Kidney (tissue), 14 donors: ENCODE measurements around the gene JPH3. TPM values are rescaled to one million over a fixed set of nuclear protein-coding genes. Genes with fewer than 3 reads are reported as not detected.
"Not testable (repeated sequence)": the region's sequence is repeated elsewhere in the genome, so short reads cannot be mapped to it uniquely, and the experiment has no call there.

Experiments used
- DNase-seq, 5 donors: peaks; one replicate each; pipeline ENCODE4 v3.0.0-alpha.2; 2013 to 2020
- FAIRE-seq: peaks from 2 replicates; lab custom pipeline; 2012; peaks lifted over from hg19 to GRCh38; lab: Jason Lieb, UNC
- H3K27ac ChIP-seq, 2 donors: one replicate each; pipeline ENCODE4 v1.7.0; 2013; ENCODE audit warnings: low read depth in 2 of 2, low read length in 2 of 2, inconsistent platforms in 1 of 2
- H3K27me3 ChIP-seq: one replicate; pipeline ENCODE4 v1.7.1; 2013; ENCODE audit warnings: low read length, inconsistent platforms; ENCODE audit not compliant: control insufficient read depth, insufficient read depth
- H3K36me3 ChIP-seq, 3 donors: one replicate each; pipeline versions ENCODE4 v1.7.0 to v1.7.1; 2013; ENCODE audit warnings: low read length in 3 of 3, control low read depth in 1 of 3, inconsistent platforms in 1 of 3; ENCODE audit not compliant: insufficient read depth in 3 of 3, control insufficient read depth in 2 of 3
- H3K4me1 ChIP-seq, 3 donors: one replicate each; pipeline versions ENCODE4 v1.7.0 to v1.7.1; 2013; ENCODE audit warnings: low read length in 3 of 3, inconsistent platforms in 1 of 3, low read depth in 1 of 3; ENCODE audit not compliant: control insufficient read depth in 2 of 3, insufficient read depth in 2 of 3
- H3K4me3 ChIP-seq, 3 donors: one replicate each; pipeline versions ENCODE4 v1.7.0 to v1.8.1; 2013; ENCODE audit warnings: low read length in 3 of 3, control low read depth in 1 of 3, inconsistent platforms in 1 of 3
- H3K9ac ChIP-seq, 3 donors: one replicate each; pipeline versions ENCODE4 v1.7.0 to v1.7.1; 2013; ENCODE audit warnings: low read length in 3 of 3, control low read depth in 1 of 3, inconsistent platforms in 1 of 3
- H3K9me3 ChIP-seq, 3 donors: one replicate each; pipeline versions ENCODE4 v1.7.0 to v1.7.1; 2013; ENCODE audit warnings: low read length in 3 of 3, control low read depth in 1 of 3, inconsistent platforms in 1 of 3; ENCODE audit not compliant: control insufficient read depth in 2 of 3, insufficient read depth in 1 of 3
- CTCF ChIP-seq: IDR thresholded peaks from 3 replicates; pipeline ENCODE4 v1.5.1; 2012; ENCODE audit warnings: mild to moderate bottlenecking, moderate library complexity, borderline replicate concordance; ENCODE audit not compliant: insufficient read depth; ENCODE audit errors: extremely low read depth
- intact Hi-C: fragments of 100-400 bp; cut with DNase I; formaldehyde crosslinking; loops from one replicate; pipeline ENCODE4 v1.11.1; 2022
- polyA plus RNA-seq: library from polyadenylated mRNA; stranded (reverse); fragments of 350-450 nt; fragmentation: Illumina TruSeq; extraction: RNeasy Lipid Tissue Mini Kit (QIAGEN cat#74804); gene quantifications from one replicate; pipeline ENCODE4 v1.2.3, GENCODE V29; 2014; ENCODE audit warnings: low read depth, low replicate concordance; ENCODE audit not compliant: insufficient read depth
- total RNA-seq: library from RNA; stranded (reverse); fragmentation: NEBNext Ultra II Directional; extraction: Animal tissue kit (Norgen Biotek cat#: 25700); gene quantifications from one replicate; pipeline ENCODE4 v1.2.1, GENCODE V29; 2021
- donor health status: control.
- donor health status: control.
- donor health status: control.
- donor health status: control.
- donor health status: control.
- donor health status: DM: yes; HTN: yes; CAD: no.
- donor health status: Normal renal cell carcinoma (clear cell type).

The JPH3 gene
- total and polyA plus RNA-seq, 2 donors from 2014 or later: 0.69 TPM; not detected in 1

- intact Hi-C loops: no loop called here
- H3K27ac ChIP-seq: no peak overlapping the region
- no peaks in the 10 kb centered on the region for H3K4me1 ChIP-seq
- no peak overlapping the region for H3K4me3 ChIP-seq
- no peak for DNase-seq
- FAIRE-seq: no peak
- H3K27me3 ChIP-seq: no peaks in the 10 kb centered on the region
- H3K9me3 ChIP-seq: no peaks in the 10 kb centered on the region
- TF ChIP-seq CTCF: no peak
- H3K9ac ChIP-seq: no peak overlapping the region
- H3K36me3 ChIP-seq: peaks cover 0 to 15% (median 8%) of the 10 kb centered on the region in 3 donors
Measured at GRCh38 chr16:87715658-87716057, 113.3 kb downstream of the JPH3 start.

GRCh38 chr16:87718831-87719230, 116.5 kb downstream of the JPH3 start:
- H3K27ac ChIP-seq, H3K4me1 ChIP-seq, intact Hi-C loops, H3K27me3 ChIP-seq, DNase-seq, FAIRE-seq, H3K4me3 ChIP-seq, H3K9ac ChIP-seq, H3K9me3 ChIP-seq: not testable (repeated sequence)
- H3K36me3 ChIP-seq: peaks cover 0 to 14% (median 11%) of the 10 kb centered on the region in 3 donors

GRCh38 chr16:87720446-87720845, 118.1 kb downstream of the JPH3 start:
- Histone ChIP-seq H3K9ac (no peak overlapping the region), H3K4me3 (no peak overlapping the region), H3K36me3 (peaks cover 0 to 18% (median 11%) of the 10 kb centered on the region in 3 donors), H3K27ac (no peak overlapping the region), H3K27me3 (no peaks in the 10 kb centered on the region), H3K9me3 (no peaks in the 10 kb centered on the region), H3K4me1 (peaks cover 0 to 3% (median 0%) of the 10 kb centered on the region in 3 donors)
- no peak for TF ChIP-seq CTCF
- intact Hi-C loops: no loop called here
- FAIRE-seq (no peak), DNase-seq (no peak)

GRCh38 chr16:87721622-87722585, 119.6 kb downstream of the JPH3 start:
- H3K9ac ChIP-seq: no peak overlapping the region
- peaks cover 0 to 9% (median 4%) of the 10 kb centered on the region in 3 donors for H3K36me3 ChIP-seq
- no peak for TF ChIP-seq CTCF
- no peaks in the 10 kb centered on the region for H3K27me3 ChIP-seq
- H3K4me1 ChIP-seq: peaks cover 0 to 3% (median 0%) of the 10 kb centered on the region in 3 donors
- no peak overlapping the region for H3K27ac ChIP-seq
- DNase-seq: no peak
- FAIRE-seq: no peak
- intact Hi-C loops: no loop called here
- H3K9me3 ChIP-seq: no peaks in the 10 kb centered on the region
- no peak overlapping the region for H3K4me3 ChIP-seq
